SU-DHL-6 (cell line): ENCODE measurements around the gene TCEANC2.

ENCODE experiments used
- EZH2phosphoT487 ChIP-seq: fragments of 200-600 bp; sonication (generic), shearing (Covaris generic); conservative IDR thresholded peaks from 2 replicates; pipeline ENCODE4 v1.6.1; 2018; ENCODE audit warnings: mild to moderate bottlenecking, antibody characterized with exemption, low read length, moderate library complexity, mixed read lengths
- TF ChIP-seq, protein P1 (sequence below): fragments of 200-600 bp; sonication (generic); IDR thresholded peaks from one replicate; pipeline ENCODE4 v1.5.1; 2017; ENCODE audit warnings: antibody characterized with exemption, mild to moderate bottlenecking, low read length, moderate library complexity; ENCODE audit not compliant: insufficient read depth, poor library complexity, severe bottlenecking

DNA sequence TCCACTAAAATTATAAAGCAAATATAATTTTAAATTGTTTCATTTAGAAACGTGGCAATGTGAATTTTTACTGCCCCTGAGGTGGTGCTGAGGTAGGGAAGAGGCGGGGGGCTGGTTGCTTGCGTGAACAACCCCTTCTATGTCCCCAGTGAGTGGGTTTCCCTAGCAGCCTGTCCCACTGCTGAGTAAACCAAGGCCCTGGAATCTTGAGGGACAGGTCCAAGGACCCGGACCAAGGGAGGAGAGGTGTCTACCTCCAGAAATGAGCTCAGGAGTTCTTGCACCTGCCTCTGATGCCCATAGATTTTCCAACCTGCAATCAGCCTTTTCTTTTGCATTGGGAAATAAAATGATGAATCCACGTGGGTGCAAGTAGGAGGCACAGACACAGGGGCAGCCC, 34.8 kb upstream of the TCEANC2 start:
- TF ChIP-seq, protein P1, sequence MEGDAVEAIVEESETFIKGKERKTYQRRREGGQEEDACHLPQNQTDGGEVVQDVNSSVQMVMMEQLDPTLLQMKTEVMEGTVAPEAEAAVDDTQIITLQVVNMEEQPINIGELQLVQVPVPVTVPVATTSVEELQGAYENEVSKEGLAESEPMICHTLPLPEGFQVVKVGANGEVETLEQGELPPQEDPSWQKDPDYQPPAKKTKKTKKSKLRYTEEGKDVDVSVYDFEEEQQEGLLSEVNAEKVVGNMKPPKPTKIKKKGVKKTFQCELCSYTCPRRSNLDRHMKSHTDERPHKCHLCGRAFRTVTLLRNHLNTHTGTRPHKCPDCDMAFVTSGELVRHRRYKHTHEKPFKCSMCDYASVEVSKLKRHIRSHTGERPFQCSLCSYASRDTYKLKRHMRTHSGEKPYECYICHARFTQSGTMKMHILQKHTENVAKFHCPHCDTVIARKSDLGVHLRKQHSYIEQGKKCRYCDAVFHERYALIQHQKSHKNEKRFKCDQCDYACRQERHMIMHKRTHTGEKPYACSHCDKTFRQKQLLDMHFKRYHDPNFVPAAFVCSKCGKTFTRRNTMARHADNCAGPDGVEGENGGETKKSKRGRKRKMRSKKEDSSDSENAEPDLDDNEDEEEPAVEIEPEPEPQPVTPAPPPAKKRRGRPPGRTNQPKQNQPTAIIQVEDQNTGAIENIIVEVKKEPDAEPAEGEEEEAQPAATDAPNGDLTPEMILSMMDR, result no peak
- no peak for TF ChIP-seq EZH2phosphoT487
